ENCODE results near the gene UNC93B1.

UNC93B1 gene

DNA sequence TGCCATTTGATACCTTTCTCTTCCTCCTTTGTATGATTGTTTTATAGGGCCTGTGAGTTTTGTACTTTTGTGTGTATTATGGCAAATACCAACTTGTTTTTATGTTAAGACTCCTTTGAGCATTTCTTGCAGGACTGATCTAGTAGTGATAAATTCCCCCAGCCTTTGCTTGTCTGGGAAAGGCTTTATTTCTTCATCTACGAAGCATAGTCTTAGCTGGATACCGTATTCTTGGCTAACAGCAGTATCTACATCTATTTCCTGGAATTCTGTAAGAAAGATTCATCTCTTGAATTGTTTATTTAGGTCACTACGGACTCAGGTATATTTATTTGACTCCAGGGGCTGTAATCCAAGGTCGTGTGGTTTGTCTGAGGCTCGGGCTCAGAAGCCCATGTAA, 20.6 kb upstream of the UNC93B1 start:
- DNase-seq (ENCODE audit: low read depth in 1 of 2, low spot score in 1 of 2), result no peak

DNA sequence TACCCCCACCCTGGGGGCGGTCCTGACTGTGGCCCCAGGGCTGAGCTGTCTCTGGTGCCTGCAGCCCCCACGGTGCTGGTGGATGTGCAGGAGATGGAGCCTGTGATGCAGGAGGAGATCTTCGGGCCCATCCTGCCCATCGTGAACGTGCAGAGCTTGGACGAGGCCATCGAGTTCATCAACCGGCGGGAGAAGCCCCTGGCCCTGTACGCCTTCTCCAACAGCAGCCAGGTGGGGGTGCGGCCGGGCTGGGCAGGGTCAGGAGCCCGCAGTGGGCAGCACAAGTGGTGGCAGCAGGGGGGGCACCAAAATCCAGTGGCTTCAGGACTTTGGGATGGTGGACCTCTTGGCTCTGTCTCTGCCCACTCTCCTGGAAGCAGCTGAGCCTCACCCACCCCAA, 18.6 kb upstream of the UNC93B1 start:
- DNase-seq (ENCODE audit: low read depth in 1 of 2, low spot score in 1 of 2), result no peak

DNA sequence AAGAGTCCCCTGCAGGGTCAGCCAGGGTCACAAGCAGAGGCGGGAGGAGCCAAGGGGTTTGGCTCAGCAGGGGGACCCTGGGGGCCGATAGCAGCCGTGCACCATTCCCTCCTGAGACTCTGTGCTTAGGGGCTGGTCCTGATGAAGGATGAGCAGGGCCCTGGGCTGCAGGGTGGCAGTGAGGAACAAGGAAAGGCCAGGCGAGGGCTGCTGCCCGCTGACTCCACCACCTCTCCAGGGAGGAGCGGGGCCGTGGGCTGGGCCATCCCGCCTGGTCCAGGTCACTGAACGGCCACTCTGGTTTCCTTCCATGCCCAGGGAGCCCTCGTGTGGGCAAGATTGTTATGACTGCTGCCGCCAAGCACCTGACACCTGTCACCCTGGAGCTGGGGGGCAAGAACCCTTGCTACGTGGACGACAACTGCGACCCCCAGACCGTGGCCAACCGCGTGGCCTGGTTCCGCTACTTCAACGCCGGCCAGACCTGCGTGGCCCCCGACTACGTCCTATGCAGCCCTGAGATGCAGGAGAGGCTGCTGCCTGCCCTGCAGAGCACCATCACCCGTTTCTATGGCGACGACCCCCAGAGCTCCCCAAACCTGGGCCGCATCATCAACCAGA, 17.4 kb upstream of the UNC93B1 start:
- no peak for DNase-seq (ENCODE audit: low read depth in 1 of 2, low spot score in 1 of 2)

DNA sequence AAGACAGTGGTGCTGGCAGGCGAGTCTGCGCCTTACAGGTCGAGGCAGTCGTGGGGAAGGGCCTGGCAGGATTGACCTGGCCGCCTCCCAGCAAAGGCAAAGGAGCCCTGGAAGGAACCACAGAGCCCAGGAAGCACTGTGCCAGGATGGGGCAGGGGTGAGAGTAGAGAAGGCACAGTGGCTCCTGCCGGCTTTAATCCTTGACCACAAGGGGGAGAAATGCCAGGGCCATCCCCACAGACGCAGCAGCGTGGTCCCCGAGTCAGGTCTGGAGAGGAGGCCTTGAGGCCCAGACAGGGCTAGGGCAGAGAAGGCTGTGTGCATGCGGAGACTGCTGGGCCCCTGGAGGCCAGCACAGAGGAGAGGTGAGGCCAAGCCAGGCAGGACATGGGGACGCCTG, 16.7 kb upstream of the UNC93B1 start:
- no peak for DNase-seq (ENCODE audit: low read depth in 1 of 2, low spot score in 1 of 2)

DNA sequence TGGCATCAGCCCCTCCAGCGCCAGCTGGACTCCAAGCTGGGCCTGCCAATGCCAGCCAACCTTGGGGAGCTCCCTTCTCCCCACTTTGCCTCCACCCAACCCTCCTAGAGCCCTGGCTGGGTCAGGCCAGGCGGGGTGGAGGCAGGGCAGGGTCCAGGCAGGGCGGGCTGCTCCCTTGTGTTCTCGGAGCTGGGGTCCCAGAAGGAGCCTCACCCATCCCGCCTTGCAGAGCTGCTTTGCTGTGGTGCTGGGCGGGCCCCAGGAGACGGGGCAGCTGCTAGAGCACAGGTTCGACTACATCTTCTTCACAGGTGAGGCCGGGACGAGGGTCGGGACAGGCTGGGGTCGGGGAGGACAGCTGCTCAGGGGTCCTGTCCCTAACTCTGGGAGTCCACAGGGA, 15.6 kb upstream of the UNC93B1 start:
- DNase-seq (ENCODE audit: low read depth in 1 of 2, low spot score in 1 of 2), result no peak

DNA sequence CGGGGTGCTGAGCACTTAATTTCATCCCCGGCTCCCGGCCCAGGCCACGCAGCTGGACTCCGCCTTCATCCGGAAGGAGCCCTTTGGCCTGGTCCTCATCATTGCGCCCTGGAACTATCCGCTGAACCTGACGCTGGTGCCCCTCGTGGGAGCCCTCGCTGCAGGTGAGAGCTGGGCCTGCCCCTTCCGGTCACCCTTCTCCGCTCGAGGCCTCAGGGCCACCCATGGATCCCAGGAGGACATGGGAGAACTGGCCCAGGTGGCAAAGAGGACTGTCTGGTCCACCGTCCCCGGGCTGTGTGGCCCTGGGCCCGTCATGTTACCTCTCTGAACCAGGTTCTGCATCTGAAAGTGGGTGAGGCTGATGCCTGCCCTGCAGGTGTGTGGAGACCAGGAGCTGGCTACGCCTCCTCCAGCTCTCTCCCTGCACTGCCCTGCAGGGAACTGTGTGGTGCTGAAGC, 14.9 kb upstream of the UNC93B1 start:
- DNase-seq (ENCODE audit: low read depth in 1 of 2, low spot score in 1 of 2), result no peak

DNA sequence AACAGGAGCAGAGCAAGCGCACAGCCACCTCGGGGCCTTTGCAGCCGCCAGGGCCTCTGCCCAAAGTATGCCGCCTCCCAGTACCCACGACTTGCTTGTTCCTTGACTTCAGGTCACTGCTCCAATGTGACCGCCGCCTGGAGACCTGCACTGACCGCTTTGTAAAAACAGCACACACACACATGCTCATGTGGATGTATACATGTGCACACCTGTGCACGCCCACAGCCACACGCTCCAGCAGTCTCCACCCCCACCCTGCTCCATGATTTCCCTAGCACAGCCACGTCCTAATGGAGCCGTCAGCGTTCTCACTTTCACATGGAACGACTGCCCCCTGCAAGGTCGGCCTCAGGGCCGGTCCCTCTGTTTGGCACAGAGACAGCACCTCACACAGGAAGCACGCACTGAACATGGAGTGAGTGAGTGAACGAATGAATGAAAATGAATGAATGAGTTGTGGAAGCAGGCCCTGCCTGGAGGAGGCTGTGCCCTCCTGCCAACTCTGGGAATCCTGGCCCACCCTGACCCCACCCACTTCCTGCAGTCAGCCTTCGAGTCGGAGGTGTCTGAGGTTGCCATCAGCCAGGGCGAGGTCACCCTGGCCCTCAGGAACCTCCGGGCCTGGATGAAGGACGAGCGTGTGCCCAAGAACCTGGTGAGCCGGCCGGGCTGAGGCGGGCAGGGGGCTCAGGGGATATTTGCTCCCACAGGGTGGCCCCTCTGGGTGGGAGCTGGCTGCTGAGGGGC, 14.3 kb upstream of the UNC93B1 start:
- DNase-seq (ENCODE audit: low read depth in 1 of 2, low spot score in 1 of 2), result no peak

DNA sequence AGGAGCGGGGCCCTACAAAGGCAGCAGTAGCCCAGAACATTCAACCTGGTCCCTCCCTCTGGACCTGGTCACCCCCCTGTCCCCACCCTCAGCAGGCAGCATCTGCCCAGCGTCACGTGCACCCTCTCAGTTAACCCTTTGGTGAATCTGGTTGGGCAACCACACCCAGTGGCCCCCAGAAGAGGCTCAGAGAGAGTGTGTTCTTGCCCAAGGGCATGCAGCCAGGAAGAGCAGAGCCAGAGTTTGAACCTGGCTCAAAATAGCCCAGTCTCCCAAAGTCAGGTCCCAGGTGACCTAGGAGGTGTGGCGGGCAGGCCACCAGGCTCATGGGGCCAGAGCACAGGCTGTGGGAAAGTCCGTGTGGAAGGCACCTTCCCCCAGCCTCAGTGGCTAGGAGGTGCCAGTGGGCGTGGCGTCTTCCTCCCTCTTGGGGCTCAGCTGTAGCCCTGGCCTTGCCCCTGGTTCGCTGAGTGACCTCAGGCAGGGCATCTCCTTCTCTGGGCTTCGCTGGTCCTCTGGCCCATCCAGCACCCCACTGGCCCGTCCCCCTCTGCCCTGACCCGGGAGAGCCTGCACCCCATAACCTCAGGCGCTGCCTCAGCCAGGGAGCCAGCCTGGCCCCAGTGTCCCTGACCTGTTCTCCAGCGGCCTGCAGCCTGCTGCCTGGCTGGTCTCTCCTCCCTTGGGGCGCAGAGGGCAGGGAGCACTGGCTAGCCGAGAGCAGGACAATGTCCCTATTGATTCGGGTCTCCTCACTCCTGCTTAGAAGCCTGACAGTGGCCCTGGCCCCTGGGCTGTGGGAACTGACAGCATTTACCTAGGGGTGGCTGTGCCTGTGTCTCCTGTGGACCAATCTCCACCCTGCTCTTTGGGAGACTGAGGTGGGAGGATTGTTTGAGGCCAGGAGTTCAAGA, 13.3 kb upstream of the UNC93B1 start:
- no peak for DNase-seq (ENCODE audit: low read depth in 1 of 2, low spot score in 1 of 2)

DNA sequence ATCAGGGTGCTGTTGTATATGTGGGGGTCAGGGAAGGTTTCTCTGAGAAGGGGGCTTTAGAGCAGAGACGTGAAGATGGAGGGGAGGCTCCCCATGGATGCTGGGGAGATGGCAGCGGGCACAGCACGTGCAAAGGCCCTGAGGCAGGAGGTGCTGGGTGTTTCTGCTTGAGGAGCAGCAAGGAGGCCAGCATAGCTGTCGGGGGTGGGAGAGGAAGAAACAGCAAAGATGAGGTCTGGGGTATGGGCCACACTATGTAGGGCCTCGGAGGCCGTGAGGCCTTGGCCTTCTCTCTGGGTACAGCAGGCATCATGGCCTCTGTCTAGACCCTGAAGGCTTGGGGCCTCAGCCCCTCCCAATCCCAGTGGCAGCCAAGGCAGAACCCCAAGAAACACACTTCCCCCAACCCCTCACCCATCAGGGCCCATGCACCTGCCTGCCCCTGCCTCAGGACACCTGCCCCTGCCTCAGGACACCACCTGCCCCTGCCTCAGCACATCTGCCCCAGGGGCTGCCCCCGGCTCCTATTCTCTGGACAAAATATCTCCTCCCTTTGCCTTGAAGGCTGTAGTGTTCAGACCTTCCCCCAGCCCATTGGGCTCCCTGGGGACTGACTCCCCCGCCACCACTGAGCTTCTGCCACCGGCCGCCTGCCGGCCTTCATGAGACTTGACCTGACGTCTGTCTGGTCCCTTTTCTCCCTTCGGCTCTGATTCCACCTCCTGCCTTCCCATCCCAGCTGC, 12.4 kb upstream of the UNC93B1 start:
- DNase-seq (ENCODE audit: low read depth in 1 of 2, low spot score in 1 of 2), result no peak

DNA sequence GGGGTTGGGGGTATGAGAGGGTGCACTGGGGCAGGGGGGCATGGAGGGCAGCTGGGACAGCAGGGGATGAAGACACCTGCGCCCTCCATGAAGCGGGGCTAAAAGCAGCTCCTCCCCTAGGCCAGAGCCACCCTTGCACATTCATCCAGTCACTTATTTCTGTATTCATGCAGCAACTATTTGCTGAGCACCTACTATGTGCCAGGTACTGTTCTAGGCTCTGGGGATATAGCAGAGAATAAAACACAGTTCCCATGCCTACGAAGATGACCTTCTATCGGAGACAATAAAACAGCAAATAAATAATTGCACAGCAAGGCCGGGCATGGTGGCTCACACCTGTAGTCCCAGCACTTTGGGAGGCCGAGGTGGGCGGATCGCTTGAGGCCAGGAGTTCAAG, 11.6 kb upstream of the UNC93B1 start:
- no peak for DNase-seq (ENCODE audit: low read depth in 1 of 2, low spot score in 1 of 2)

DNA sequence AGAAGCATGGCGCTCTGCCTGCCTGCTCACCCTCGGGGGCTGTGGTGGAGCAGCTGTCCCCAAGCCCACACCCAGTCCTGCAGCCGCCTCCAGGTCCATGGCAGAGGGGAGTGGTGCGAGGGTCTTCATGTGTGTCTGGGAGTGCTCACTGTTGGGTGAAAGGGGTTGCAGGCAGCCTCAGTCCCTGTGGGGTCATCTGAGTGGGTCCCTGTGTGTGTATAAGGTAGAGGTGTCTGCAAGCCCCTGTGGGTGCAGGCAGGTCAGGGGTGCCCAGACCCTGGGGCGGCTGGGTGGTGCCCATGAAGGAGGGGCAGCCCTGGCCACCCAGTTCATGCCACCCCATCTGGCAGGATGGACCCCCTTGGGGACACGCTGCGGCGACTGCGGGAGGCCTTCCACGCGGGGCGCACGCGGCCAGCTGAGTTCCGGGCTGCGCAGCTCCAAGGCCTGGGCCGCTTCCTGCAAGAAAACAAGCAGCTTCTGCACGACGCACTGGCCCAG, 11.1 kb upstream of the UNC93B1 start:
- no peak for DNase-seq (ENCODE audit: low read depth in 1 of 2, low spot score in 1 of 2)

DNA sequence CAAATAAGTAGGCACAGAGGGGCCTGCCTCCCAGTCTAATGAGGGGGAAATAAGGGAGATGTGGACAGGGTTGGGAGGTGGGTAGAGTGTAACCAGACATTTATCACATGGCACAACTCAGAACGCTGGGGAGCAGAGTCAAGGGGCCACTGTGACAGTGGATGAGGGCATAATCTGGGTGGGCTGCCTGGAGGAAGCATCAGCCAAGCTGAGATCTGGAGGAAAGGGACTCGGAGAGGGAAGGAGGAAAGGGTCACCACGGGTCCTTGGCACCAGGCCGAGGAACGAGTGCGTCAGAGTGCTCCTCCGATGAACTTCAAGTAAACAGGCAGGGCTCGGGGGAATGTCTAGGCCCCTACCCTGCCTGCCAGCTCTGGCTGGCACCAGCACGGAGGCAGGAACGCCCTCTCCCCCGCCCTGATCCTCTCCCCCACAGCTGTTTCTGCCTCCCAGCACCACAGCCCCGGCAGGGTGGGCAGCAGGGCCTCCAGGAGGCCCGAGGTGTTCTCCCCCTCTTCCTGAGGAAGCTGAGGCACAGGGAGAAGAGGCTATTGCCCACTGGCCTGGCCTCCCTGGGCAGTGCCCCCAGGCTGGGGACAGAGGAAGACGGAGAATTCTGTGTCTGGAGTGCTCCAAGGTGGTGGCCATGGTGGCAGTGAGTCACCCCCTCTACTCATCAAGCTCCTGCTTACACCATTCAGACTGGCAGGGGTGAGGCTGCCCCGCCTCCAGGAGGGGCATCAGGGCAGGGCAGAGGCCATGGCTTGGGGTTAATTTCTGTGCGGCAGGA, 10.5 kb upstream of the UNC93B1 start:
- DNase-seq (ENCODE audit: low read depth in 1 of 2, low spot score in 1 of 2), result no peak

DNA sequence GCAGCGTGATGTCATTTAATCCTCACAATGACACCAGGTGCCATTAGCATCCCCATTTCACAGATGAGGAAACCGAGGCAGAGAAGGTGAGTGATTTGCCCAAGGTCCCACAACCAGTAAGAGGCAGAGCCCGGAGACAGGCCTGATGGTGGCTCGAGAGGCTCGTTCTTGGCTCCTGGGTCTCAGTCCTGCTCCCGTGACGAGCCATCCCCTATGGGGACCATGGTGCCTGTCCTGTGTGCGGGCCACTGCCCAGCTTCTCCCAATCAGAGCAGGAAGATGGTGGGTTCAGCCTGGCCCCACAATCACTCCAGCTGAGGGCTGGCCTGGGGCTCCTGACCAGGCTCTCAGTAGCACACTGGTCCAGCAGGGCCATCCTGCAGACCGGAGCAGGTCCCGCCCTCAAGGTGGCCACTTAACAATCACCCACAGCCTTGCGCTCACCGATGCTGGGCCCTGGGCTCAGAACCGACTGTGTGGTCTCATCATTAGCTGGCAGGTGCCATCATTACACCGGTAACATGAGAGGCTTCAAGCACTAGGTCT, 9.8 kb upstream of the UNC93B1 start:
- no peak for DNase-seq (ENCODE audit: low read depth in 1 of 2, low spot score in 1 of 2)

DNA sequence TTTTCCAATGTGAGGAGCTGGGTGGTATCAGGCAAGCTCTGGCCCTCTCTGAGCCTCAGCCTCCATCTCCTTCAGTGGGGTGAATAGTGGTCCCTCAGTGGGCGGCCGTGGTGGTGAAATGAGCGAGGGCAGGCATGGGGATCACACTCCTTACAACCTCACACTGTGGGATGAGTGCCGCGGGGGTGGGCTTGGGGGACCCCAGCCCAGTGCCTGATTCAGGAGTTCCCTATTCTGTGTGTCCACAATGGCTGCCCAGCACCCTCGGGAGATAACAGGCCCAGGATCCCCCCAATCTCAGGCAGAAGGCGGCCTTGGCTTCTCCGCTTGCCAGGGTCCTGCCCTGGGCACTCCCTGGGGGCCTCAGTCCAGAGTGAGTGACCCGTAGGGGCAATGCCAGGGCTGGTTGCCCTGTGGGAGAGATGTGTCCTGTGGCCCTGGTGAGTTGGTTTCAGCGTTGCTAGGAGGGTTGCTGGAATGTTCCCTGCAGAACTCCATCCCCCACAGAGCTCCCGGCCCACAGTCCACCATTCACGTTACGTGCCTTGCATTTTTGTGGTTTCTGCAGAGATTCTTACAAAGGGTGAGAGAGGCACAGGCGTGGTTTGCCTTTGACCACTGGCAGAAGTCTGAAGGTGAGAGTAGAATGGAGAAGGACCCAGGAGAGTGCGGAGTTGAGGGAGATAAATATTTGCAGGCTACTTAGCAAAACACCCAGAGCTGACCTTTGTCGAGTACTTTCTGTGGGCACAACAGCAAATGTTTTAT, 9.1 kb upstream of the UNC93B1 start:
- DNase-seq (ENCODE audit: low read depth in 1 of 2, low spot score in 1 of 2), result no peak

DNA sequence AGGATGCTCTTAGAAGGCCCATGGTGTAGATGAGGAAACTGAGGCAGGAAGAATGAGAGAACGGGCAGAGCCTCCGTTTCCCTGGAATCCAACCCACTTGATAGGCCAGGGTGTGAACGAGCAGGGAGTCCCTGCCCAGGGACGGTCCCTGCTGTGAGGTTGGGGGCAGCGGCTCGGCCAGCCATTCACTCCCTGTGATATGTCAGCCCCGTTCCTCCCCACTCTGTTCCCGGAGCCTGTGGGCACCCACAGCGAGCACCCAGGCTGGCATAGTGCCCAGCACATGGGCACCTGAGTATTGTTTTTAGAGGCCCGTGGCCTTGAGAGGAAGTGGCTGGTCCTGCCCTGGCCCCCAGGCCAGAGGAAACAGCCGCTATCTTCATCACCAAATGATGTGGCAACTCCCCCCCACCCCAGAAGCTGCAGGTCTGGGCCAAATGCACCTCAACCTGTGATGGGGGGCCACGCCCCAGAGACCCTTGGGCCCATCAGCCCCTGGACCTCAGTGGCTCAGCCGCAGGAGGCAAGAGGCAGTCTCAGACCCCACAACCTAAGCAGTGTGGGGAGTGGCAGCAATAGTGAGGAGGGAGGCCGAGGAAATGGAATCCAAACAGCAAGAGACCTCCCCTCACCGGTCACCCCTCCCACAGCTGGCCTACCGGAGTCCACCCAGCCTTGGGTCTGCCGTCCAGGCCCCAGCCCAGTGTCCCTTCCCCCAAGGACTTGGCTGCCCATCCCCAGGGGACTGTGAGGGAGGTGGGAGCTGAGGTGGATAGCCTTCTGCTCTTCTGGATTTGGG, 8.3 kb upstream of the UNC93B1 start:
- no peak for DNase-seq (ENCODE audit: low read depth in 1 of 2, low spot score in 1 of 2)

DNA sequence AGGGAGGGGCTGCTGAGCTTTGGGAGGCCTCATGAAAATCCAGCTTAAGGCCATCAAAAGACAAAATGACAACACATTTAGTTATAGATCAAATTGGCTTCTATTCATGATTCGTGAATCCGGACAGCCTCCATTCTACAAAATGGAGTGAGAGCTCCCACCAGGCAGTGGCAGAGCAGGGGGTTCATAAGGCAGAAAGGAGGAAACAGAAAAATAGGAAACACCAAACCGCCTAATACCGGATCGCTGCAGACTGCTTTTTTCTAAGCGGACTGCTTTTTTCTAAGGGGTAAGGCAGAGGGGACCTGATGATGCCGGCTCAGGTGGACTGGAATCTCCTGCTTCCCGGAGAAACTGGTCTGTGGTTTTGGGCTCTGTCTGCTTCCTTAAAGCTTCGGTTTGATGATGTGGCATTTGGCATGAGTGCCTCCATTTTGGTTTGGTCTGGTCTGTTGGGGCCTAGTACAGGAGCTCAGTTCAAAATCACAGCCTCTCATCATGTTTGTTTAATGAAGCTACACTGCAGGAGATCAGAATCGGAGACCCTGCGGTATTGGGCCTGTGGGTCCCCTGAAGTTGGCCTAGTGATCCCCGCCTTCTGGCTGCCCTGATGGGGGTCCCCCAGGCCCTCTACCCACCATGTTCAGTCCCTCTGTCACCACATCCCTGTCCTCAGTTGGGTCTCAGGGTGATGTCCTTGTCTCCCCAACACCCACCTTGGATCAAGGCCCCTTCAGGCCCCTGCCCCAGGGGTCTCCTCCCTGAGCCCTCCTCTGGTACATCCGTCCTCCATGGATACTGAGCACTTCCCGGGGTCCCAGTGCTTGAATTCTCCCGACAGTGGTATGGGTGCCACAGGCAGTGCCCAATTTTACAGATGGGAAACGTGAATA, 7.4 kb upstream of the UNC93B1 start:
- DNase-seq (ENCODE audit: low read depth in 1 of 2, low spot score in 1 of 2), result no peak

Data from activated T-helper 1 cell treated with anti-CD3 and anti-CD28 coated beads, Interleukin-2, amount 50 U/mL, for 16 hours (primary cell).